ENCODE measurements around the gene MT1M.

MT1M gene

GRCh38 chr16:56675685-56676210 lies 43.3 kb downstream of the MT1M start:
- peak overlapping the region; percentile 43 for H3K9ac ChIP-seq (ENCODE audit: low read length)
- H3K79me2 ChIP-seq (ENCODE audit: control insufficient read depth, insufficient read depth, low read length), result no peaks in the 10 kb centered on the region
- DNase-seq, result peak; percentile 67
- whole genome bisulfite sequencing (ENCODE audit: extremely low coverage, insufficient coverage, low lambda C conversion rate), result no CpG with 5 or more reads among the region's 32 CpGs
- H3K23ac ChIP-seq (ENCODE audit: low read length), result no peak overlapping the region
- no peak overlapping the region for H2BK120ac ChIP-seq (ENCODE audit: low read depth, low read length)
- no peaks in the 10 kb centered on the region for H3K79me1 ChIP-seq (ENCODE audit: low read length)
- peak overlapping the region; percentile 11 for H3K4me3 ChIP-seq (ENCODE audit: low read length)
- no peaks in the 10 kb centered on the region for H3K4me1 ChIP-seq (ENCODE audit: control insufficient read depth, low read depth, low read length)
- H3K56ac ChIP-seq (ENCODE audit: low read length), result peak overlapping the region; percentile 69
- H4K5ac ChIP-seq (ENCODE audit: low read length), result no peak overlapping the region
- H3K4me2 ChIP-seq (ENCODE audit: low read length), result peak overlapping the region; percentile 35
- H2AK5ac ChIP-seq (ENCODE audit: low read length), result no peak overlapping the region
- no peak overlapping the region for H3K27ac ChIP-seq (ENCODE audit: low read depth, low read length)
- no peaks in the 10 kb centered on the region for H3K36me3 ChIP-seq (ENCODE audit: control insufficient read depth, insufficient read depth, low read length)
- no peak overlapping the region for H2BK5ac ChIP-seq (ENCODE audit: low read length)
- H3K4ac ChIP-seq (ENCODE audit: low read depth, low read length), result no peak overlapping the region
- no peak overlapping the region for H2BK15ac ChIP-seq (replicated peaks; ENCODE audit: low read depth)
- no peak overlapping the region for H4K8ac ChIP-seq (ENCODE audit: low read depth, low read length)
- H3K27me3 ChIP-seq (ENCODE audit: insufficient read depth, low read length, poor library complexity), result peaks cover 4% of the 10 kb centered on the region
- H3K18ac ChIP-seq (ENCODE audit: low read length), result no peak overlapping the region

DNA sequence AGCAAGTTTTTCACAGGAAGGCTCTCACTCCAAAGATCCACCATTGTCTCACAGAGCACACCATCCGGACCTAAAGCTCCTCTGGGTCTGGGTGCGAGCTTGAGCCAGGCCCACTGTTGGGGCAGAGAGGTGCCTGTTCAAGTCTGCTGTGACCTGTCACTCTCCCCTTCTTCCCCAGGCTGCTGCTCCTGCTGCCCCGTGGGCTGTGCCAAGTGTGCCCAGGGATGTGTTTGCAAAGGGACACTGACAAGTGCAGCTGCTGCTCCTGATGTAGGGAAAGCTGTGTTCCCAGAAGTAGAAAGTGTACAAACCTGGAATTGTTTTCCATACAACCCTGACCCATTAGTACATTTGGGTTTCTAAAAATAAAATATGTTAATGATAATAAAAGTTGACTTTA lies 45.0 kb downstream of the MT1M start:
- Histone ChIP-seq H3K23ac (ENCODE audit: low read length) (no peak overlapping the region), H2BK120ac (ENCODE audit: low read depth, low read length) (no peak overlapping the region), H3K4me3 (ENCODE audit: low read length) (no peak overlapping the region), H3K4me1 (ENCODE audit: control insufficient read depth, low read depth, low read length) (no peaks in the 10 kb centered on the region), H3K27ac (ENCODE audit: low read depth, low read length) (no peak overlapping the region), H3K56ac (ENCODE audit: low read length) (no peak overlapping the region), H3K18ac (ENCODE audit: low read length) (no peak overlapping the region), H2BK5ac (ENCODE audit: low read length) (no peak overlapping the region), H3K79me1 (ENCODE audit: low read length) (no peaks in the 10 kb centered on the region), H4K8ac (ENCODE audit: low read depth, low read length) (no peak overlapping the region), H3K27me3 (ENCODE audit: insufficient read depth, low read length, poor library complexity) (no peaks in the 10 kb centered on the region), H2AK5ac (ENCODE audit: low read length) (no peak overlapping the region), H2BK15ac (replicated peaks; ENCODE audit: low read depth) (no peak overlapping the region), H3K4ac (ENCODE audit: low read depth, low read length) (no peak overlapping the region), H3K9ac (ENCODE audit: low read length) (no peak overlapping the region), H3K36me3 (ENCODE audit: control insufficient read depth, insufficient read depth, low read length) (no peaks in the 10 kb centered on the region), H3K79me2 (ENCODE audit: control insufficient read depth, insufficient read depth, low read length) (no peaks in the 10 kb centered on the region), H4K5ac (ENCODE audit: low read length) (no peak overlapping the region), H3K4me2 (ENCODE audit: low read length) (no peak overlapping the region)
- no peak for DNase-seq
- WGBS (ENCODE audit: extremely low coverage, insufficient coverage, low lambda C conversion rate), result no CpG with 5 or more reads among the region's 3 CpGs

GRCh38 chr16:56679078-56679730 lies 46.7 kb downstream of the MT1M start:
- Histone ChIP-seq H3K36me3 (ENCODE audit: control insufficient read depth, insufficient read depth, low read length) (no peaks in the 10 kb centered on the region), H4K8ac (ENCODE audit: low read depth, low read length) (no peak overlapping the region), H3K4me3 (ENCODE audit: low read length) (no peak overlapping the region), H3K27ac (ENCODE audit: low read depth, low read length) (no peak overlapping the region), H2BK120ac (ENCODE audit: low read depth, low read length) (no peak overlapping the region), H3K4ac (ENCODE audit: low read depth, low read length) (no peak overlapping the region), H3K18ac (ENCODE audit: low read length) (no peak overlapping the region), H3K4me1 (ENCODE audit: control insufficient read depth, low read depth, low read length) (peaks cover 5% of the 10 kb centered on the region), H3K27me3 (ENCODE audit: insufficient read depth, low read length, poor library complexity) (no peaks in the 10 kb centered on the region), H3K79me1 (ENCODE audit: low read length) (no peaks in the 10 kb centered on the region), H2AK5ac (ENCODE audit: low read length) (no peak overlapping the region), H2BK15ac (replicated peaks; ENCODE audit: low read depth) (no peak overlapping the region), H3K23ac (ENCODE audit: low read length) (no peak overlapping the region), H3K4me2 (ENCODE audit: low read length) (no peak overlapping the region), H3K79me2 (ENCODE audit: control insufficient read depth, insufficient read depth, low read length) (no peaks in the 10 kb centered on the region), H2BK5ac (ENCODE audit: low read length) (no peak overlapping the region), H4K5ac (ENCODE audit: low read length) (no peak overlapping the region), H3K9ac (ENCODE audit: low read length) (no peak overlapping the region), H3K56ac (ENCODE audit: low read length) (no peak overlapping the region)
- no peak for DNase-seq
- WGBS (ENCODE audit: extremely low coverage, insufficient coverage, low lambda C conversion rate), result no CpG with 5 or more reads among the region's 3 CpGs

DNA sequence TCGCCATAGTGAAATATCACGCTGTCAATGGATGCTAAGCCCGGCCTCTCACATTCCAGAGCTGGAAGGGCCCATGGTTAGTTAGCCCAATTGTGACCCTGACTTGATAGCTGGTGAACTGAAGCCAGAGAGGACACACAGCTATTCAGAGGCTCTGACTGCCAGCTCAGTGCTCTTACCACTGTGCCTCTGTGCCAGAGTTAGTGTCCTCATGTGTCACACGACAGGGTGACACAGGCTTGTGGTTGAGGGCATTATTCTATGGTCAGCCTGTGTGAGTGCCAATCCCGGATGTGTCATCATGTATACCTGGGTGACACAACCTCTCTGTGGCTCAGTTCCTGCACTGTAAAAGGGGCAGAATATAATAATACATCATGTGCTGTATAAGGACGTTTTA lies 47.4 kb downstream of the MT1M start:
- no CpG with 5 or more reads among the region's 6 CpGs for WGBS (ENCODE audit: extremely low coverage, insufficient coverage, low lambda C conversion rate)
- H3K4me2 ChIP-seq (ENCODE audit: low read length), result no peak overlapping the region
- no peak overlapping the region for H4K8ac ChIP-seq (ENCODE audit: low read depth, low read length)
- H3K79me1 ChIP-seq (ENCODE audit: low read length), result no peaks in the 10 kb centered on the region
- H4K5ac ChIP-seq (ENCODE audit: low read length), result no peak overlapping the region
- H3K4ac ChIP-seq (ENCODE audit: low read depth, low read length), result no peak overlapping the region
- H2BK5ac ChIP-seq (ENCODE audit: low read length), result no peak overlapping the region
- H2BK120ac ChIP-seq (ENCODE audit: low read depth, low read length), result no peak overlapping the region
- no peak for DNase-seq
- no peaks in the 10 kb centered on the region for H3K36me3 ChIP-seq (ENCODE audit: control insufficient read depth, insufficient read depth, low read length)
- H3K79me2 ChIP-seq (ENCODE audit: control insufficient read depth, insufficient read depth, low read length), result no peaks in the 10 kb centered on the region
- no peak overlapping the region for H3K18ac ChIP-seq (ENCODE audit: low read length)
- no peak overlapping the region for H3K56ac ChIP-seq (ENCODE audit: low read length)
- H2BK15ac ChIP-seq (replicated peaks; ENCODE audit: low read depth), result no peak overlapping the region
- H3K9ac ChIP-seq (ENCODE audit: low read length), result no peak overlapping the region
- H3K4me3 ChIP-seq (ENCODE audit: low read length), result no peak overlapping the region
- no peaks in the 10 kb centered on the region for H3K27me3 ChIP-seq (ENCODE audit: insufficient read depth, low read length, poor library complexity)
- H3K4me1 ChIP-seq (ENCODE audit: control insufficient read depth, low read depth, low read length), result peaks cover 5% of the 10 kb centered on the region
- no peak overlapping the region for H2AK5ac ChIP-seq (ENCODE audit: low read length)
- H3K23ac ChIP-seq (ENCODE audit: low read length), result no peak overlapping the region
- no peak overlapping the region for H3K27ac ChIP-seq (ENCODE audit: low read depth, low read length)

DNA sequence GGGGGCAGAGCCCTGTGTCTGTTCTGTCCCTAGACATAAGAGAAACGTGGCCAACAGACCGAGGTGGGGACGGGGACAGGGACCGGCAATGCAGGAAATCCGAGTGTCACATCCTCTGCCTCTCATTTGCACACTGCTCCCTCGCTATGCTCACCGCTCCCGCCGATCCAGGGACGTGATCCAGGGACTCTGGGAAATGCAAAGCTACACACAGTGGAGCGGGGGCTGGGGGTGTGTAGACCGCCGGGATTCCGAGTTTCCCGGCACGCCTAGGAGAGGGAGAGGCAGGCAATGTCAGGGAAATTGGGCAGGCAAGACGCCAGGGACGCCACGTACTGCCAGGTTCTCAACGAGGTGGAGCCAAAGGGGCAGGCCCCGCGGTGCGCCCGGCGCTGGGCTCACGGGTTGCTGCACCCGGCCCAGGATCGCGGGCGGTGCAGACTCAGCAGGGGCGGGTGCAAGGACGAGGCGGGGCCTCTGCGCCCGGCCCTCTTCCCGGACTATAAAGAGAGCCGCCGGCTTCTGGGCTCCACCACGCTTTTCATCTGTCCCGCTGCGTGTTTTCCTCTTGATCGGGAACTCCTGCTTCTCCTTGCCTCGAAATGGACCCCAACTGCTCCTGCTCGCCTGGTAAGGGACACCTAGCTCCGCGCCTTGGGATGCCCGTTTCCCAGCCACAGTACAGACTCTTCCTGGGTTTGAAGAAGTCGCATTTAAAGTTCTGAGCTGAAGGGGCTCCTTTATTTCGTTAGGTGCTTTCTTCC lies 49.7 kb downstream of the MT1M start, which contains the start of gene MT1X:
Gene MT1X, plus strand, starts transcription at position 532 of the 764 bp plus-strand sequence. Its CDS starts 71 bp downstream, at position 603.
- no peaks in the 10 kb centered on the region for H3K79me2 ChIP-seq (ENCODE audit: control insufficient read depth, insufficient read depth, low read length)
- H3K4me1 ChIP-seq (ENCODE audit: control insufficient read depth, low read depth, low read length), result peaks cover 5% of the 10 kb centered on the region
- no peak within 1 kb of the TSS for H2BK15ac ChIP-seq (replicated peaks; ENCODE audit: low read depth)
- peak within 1 kb of the TSS; percentile 48 for H2AK5ac ChIP-seq (ENCODE audit: low read length)
- DNase-seq, result peak; percentile 91
- peak within 1 kb of the TSS; percentile 59 for H3K4me3 ChIP-seq (ENCODE audit: low read length)
- no peak within 1 kb of the TSS for H3K27ac ChIP-seq (ENCODE audit: low read depth, low read length)
- H3K18ac ChIP-seq (ENCODE audit: low read length), result no peak within 1 kb of the TSS
- no peak within 1 kb of the TSS for H2BK120ac ChIP-seq (ENCODE audit: low read depth, low read length)
- peak within 1 kb of the TSS; percentile 91 for H3K9ac ChIP-seq (ENCODE audit: low read length)
- no peak within 1 kb of the TSS for H4K5ac ChIP-seq (ENCODE audit: low read length)
- no peaks in the 10 kb centered on the region for H3K79me1 ChIP-seq (ENCODE audit: low read length)
- H3K36me3 ChIP-seq (ENCODE audit: control insufficient read depth, insufficient read depth, low read length), result no peaks in the 10 kb centered on the region
- no peak within 1 kb of the TSS for H3K4ac ChIP-seq (ENCODE audit: low read depth, low read length)
- no peaks in the 10 kb centered on the region for H3K27me3 ChIP-seq (ENCODE audit: insufficient read depth, low read length, poor library complexity)
- H3K23ac ChIP-seq (ENCODE audit: low read length), result peak within 1 kb of the TSS; percentile 99
- WGBS (ENCODE audit: extremely low coverage, insufficient coverage, low lambda C conversion rate), result no CpG with 5 or more reads among the region's 49 CpGs
- peak within 1 kb of the TSS; percentile 89 for H3K4me2 ChIP-seq (ENCODE audit: low read length)
- no peak within 1 kb of the TSS for H4K8ac ChIP-seq (ENCODE audit: low read depth, low read length)
- H2BK5ac ChIP-seq (ENCODE audit: low read length), result peak within 1 kb of the TSS; percentile 43
- peak within 1 kb of the TSS; percentile 90 for H3K56ac ChIP-seq (ENCODE audit: low read length)
